ENCODE results near the gene SLC38A10.

DNA sequence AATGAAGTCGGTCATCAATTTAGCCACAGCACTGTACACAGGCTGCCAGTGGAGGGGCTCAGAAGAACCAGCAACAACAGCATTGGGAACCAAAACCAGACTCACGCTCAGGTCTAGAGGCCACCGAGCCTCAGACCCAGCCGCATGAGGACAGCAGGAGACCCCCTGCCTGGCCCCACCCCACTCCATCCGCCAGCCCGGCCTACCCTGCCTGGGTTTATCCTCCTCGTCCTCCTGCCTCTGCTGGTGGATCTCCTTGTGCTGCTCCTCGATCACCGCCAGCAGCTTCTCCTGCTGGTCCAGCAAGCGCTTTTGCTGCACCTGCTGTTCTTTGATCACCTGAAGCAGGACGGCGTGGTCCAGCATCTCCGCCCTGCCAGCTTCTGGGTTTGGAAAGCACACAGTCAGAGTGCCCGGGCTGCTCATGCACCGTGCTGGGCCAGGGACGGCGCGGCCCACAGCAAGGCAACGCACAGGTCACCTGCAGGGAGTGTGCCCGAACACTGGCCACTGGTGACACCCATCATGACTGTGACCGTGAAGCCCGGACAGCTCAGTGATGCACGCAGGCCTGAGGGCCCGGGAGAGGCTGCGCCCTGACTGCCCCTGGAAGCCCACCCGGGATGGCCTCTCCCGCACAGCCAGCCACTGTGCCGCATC, 48.3 kb downstream of the SLC38A10 start:
- TF ChIP-seq, protein P1, sequence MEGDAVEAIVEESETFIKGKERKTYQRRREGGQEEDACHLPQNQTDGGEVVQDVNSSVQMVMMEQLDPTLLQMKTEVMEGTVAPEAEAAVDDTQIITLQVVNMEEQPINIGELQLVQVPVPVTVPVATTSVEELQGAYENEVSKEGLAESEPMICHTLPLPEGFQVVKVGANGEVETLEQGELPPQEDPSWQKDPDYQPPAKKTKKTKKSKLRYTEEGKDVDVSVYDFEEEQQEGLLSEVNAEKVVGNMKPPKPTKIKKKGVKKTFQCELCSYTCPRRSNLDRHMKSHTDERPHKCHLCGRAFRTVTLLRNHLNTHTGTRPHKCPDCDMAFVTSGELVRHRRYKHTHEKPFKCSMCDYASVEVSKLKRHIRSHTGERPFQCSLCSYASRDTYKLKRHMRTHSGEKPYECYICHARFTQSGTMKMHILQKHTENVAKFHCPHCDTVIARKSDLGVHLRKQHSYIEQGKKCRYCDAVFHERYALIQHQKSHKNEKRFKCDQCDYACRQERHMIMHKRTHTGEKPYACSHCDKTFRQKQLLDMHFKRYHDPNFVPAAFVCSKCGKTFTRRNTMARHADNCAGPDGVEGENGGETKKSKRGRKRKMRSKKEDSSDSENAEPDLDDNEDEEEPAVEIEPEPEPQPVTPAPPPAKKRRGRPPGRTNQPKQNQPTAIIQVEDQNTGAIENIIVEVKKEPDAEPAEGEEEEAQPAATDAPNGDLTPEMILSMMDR (conservative IDR thresholded peaks at IDR 0.05; ENCODE audit: low read length): no peak
- TF ChIP-seq EZH2phosphoT487 (IDR thresholded peaks at IDR 0.05; ENCODE audit: borderline replicate concordance, low read depth, low read length): no peak

All from OCI-LY7 (cell line).